Measurements from ENCODE around the gene DNAI1. TPM values are rescaled to one million over a fixed set of nuclear protein-coding genes. Genes with fewer than 3 reads are reported as not detected.

DNAI1 gene
- total RNA-seq, 1 experiment from 2014 or later: 1.1 TPM

GRCh38 chr9:34458013-34458958 lies at the start of gene DNAI1, which contains the start of gene FAM219A (continued):
- no peak for TF ChIP-seq CTCF (IDR thresholded peaks at IDR 0.05 in 2 of 3, conservative IDR thresholded peaks at IDR 0.05 in 1 of 3; ENCODE audit: borderline replicate concordance in 1 of 3, insufficient read depth in 1 of 3, low read depth in 2 of 3, low read length in 2 of 3)
- TF ChIP-seq POLR2A (IDR thresholded peaks at IDR 0.05; ENCODE audit: borderline replicate concordance, extremely low read depth, insufficient read depth, insufficient read length): no peak
- no peak for TF ChIP-seq FOSL1 (IDR thresholded peaks at IDR 0.05; ENCODE audit: low read depth)
- TF ChIP-seq ELF1 (IDR thresholded peaks at IDR 0.05; ENCODE audit: borderline replicate concordance, low read depth): peak; percentile 95
- no peak; the same call in 1 of the 2 replicates for TF ChIP-seq SRF (IDR thresholded peaks at IDR 0.05; ENCODE audit: low read depth)
- TF ChIP-seq YY1 (IDR thresholded peaks at IDR 0.05; ENCODE audit: extremely low read depth, insufficient replicate concordance, low read depth, low read length): peak; percentile 32

GRCh38 chr9:34409154-34409553 lies 49.5 kb upstream of the DNAI1 start:
- Histone ChIP-seq H3K9me2 (ENCODE audit: insufficient read depth) (no peaks in the 10 kb centered on the region), H3K79me2 (ENCODE audit: insufficient read depth, low read length) (no peaks in the 10 kb centered on the region), H3K4me3 (replicated peaks in 1 of 2; ENCODE audit: low read depth in 1 of 2, low read length in 2 of 2) (no peak overlapping the region), H2AFZ (ENCODE audit: low read depth, low read length, poor library complexity, severe bottlenecking) (no peak overlapping the region), H3K27me3 (ENCODE audit: insufficient read depth, low read length) (no peaks in the 10 kb centered on the region), H3K4me2 (ENCODE audit: low read length) (no peak overlapping the region), H4K20me1 (ENCODE audit: insufficient read depth) (no peaks in the 10 kb centered on the region), H3K9me3 (ENCODE audit: control insufficient read depth in 1 of 2, insufficient read depth in 1 of 2, low read depth in 1 of 2, low read length in 2 of 2) (no peaks in the 10 kb centered on the region), H3K4me1 (ENCODE audit: control insufficient read depth in 1 of 2, insufficient read depth in 2 of 2, low read length in 2 of 2) (no peaks in the 10 kb centered on the region), H3K27ac (ENCODE audit: low read depth, low read length) (no peak overlapping the region), H3K36me3 (ENCODE audit: control insufficient read depth in 1 of 2, insufficient read depth in 2 of 2, low read length in 2 of 2) (no peaks in the 10 kb centered on the region), H3K9ac (ENCODE audit: low read length) (no peak overlapping the region)
- intact Hi-C loops (cut with micrococcal nuclease): loop anchor here (10.0 kb wide), 1 partner anchor 186 kb away; no protein-coding TSS in a partner anchor
- POLR2A ChIA-PET: no interaction called here
- TF ChIP-seq ZFX (IDR thresholded peaks at IDR 0.05): no peak
- TF ChIP-seq YY1 (IDR thresholded peaks at IDR 0.05; ENCODE audit: extremely low read depth, insufficient replicate concordance, low read depth, low read length): no peak
- no peak for TF ChIP-seq MAX (IDR thresholded peaks at IDR 0.05)
- TF ChIP-seq ZNF274 (IDR thresholded peaks at IDR 0.05; ENCODE audit: low read depth, low read length): no peak
- no peak for TF ChIP-seq POLR2A (IDR thresholded peaks at IDR 0.05; ENCODE audit: borderline replicate concordance, extremely low read depth, insufficient read depth, insufficient read length)
- TF ChIP-seq SIN3A (IDR thresholded peaks at IDR 0.05; ENCODE audit: low read depth): no peak
- CTCF ChIA-PET: no interaction called here
- RAD21 ChIA-PET (ENCODE audit: low non-redundant PET in 1 of 2, low total read pairs in 2 of 2, uncharacterized antibody in 2 of 2, unreplicated experiment in 2 of 2): no interaction called here
- BruUV-seq (replicated peaks): no TSS peak
- ATAC-seq: no peak
- DNase-seq (ENCODE audit: low read depth, low spot score): no peak
